HG02852 (cell line): Measurements from ENCODE around the gene BARD1.
A peak's percentile ranks its signal among the peaks of the same experiment; 100 is the strongest.
"Not testable (repeated sequence)": the region's sequence is repeated elsewhere in the genome, so short reads cannot be mapped to it uniquely, and the experiment has no call there.

ENCODE experiments used
- ATAC-seq: cut with Tn5 transposase; IDR thresholded peaks from one replicate; pipeline ENCODE4 v1.9.1; 2021; ENCODE audit warnings: mild to moderate bottlenecking, moderate library complexity; ENCODE audit not compliant: unreplicated experiment

Gene BARD1

GRCh38 chr2:214772443-214773015 lies 37.0 kb downstream of the BARD1 start:
- no peak for ATAC-seq

GRCh38 chr2:214765180-214765579 lies 44.3 kb downstream of the BARD1 start:
- no peak for ATAC-seq

GRCh38 chr2:214753455-214753854 lies 56.0 kb downstream of the BARD1 start:
- ATAC-seq, result no peak

GRCh38 chr2:214750529-214750928 lies 59.0 kb downstream of the BARD1 start:
- peak; percentile 53 for ATAC-seq

GRCh38 chr2:214747992-214748391 lies 61.5 kb downstream of the BARD1 start:
- no peak for ATAC-seq

- ATAC-seq, result no peak
These were observed 67.4 kb downstream of the BARD1 start for GRCh38 chr2:214742119-214742518.

GRCh38 chr2:214740867-214741395 lies 68.6 kb downstream of the BARD1 start:
- no peak for ATAC-seq

GRCh38 chr2:214737188-214737587 lies 72.3 kb downstream of the BARD1 start:
- peak; percentile 98 for ATAC-seq

GRCh38 chr2:214730800-214731407 lies 78.6 kb downstream of the BARD1 start:
- ATAC-seq, result no peak

GRCh38 chr2:214730248-214730647 lies 79.2 kb downstream of the BARD1 start:
- no peak for ATAC-seq

- ATAC-seq, result no peak
These were observed 84.7 kb downstream of the BARD1 start for GRCh38 chr2:214724741-214725140.

- not testable (repeated sequence) for ATAC-seq
These were observed 91.6 kb downstream of the BARD1 start for GRCh38 chr2:214717837-214718236.

GRCh38 chr2:214716811-214717560 lies 92.5 kb downstream of the BARD1 start:
- no peak for ATAC-seq

GRCh38 chr2:214715025-214715424 lies 94.5 kb downstream of the BARD1 start:
- no peak for ATAC-seq

- ATAC-seq, result no peak
These were observed 96.2 kb downstream of the BARD1 start for GRCh38 chr2:214713080-214713830.

- no peak for ATAC-seq
These were observed 98.8 kb downstream of the BARD1 start for GRCh38 chr2:214710729-214711128.

GRCh38 chr2:214706986-214707385 lies 102.5 kb downstream of the BARD1 start:
- ATAC-seq, result no peak

GRCh38 chr2:214699236-214699635 lies 110.2 kb downstream of the BARD1 start:
- no peak for ATAC-seq

- ATAC-seq, result no peak
These were observed 112.8 kb downstream of the BARD1 start for GRCh38 chr2:214696681-214697080.

- no peak for ATAC-seq
These were observed 113.7 kb downstream of the BARD1 start for GRCh38 chr2:214695789-214696188.

GRCh38 chr2:214683557-214683956 lies 125.9 kb downstream of the BARD1 start:
- ATAC-seq, result peak; percentile 80
